Stromal cell of bone marrow (primary cell): Measurements from ENCODE around the gene NUP58.
"Not testable (repeated sequence)": the region's sequence is repeated elsewhere in the genome, so short reads cannot be mapped to it uniquely, and the experiment has no call there.

Experiments
- DNase-seq: peaks from one replicate; pipeline ENCODE4 v3.0.0-alpha.2; 2012; ENCODE audit warnings: low read depth

Gene NUP58

GRCh38 chr13:25302121-25302520 is 696 bp downstream of the NUP58 start:
- DNase-seq = no peak

- DNase-seq = no peak
These were observed 5.4 kb downstream of the NUP58 start for GRCh38 chr13:25306671-25307464.

GRCh38 chr13:25310891-25311290 is 9.5 kb downstream of the NUP58 start:
- no peak for DNase-seq

GRCh38 chr13:25318946-25319345 is 17.5 kb downstream of the NUP58 start:
- peak; percentile 35 for DNase-seq

- DNase-seq = no peak
These were observed 18.3 kb downstream of the NUP58 start for GRCh38 chr13:25319771-25320170.

GRCh38 chr13:25324100-25324499 is 22.7 kb downstream of the NUP58 start:
- DNase-seq = no peak

GRCh38 chr13:25329706-25330105 is 28.3 kb downstream of the NUP58 start:
- peak; percentile 8 for DNase-seq

GRCh38 chr13:25330541-25330940 is 29.1 kb downstream of the NUP58 start:
- no peak for DNase-seq

- DNase-seq = peak; percentile 26
These were observed 34.4 kb downstream of the NUP58 start for GRCh38 chr13:25335856-25336255.

DNA sequence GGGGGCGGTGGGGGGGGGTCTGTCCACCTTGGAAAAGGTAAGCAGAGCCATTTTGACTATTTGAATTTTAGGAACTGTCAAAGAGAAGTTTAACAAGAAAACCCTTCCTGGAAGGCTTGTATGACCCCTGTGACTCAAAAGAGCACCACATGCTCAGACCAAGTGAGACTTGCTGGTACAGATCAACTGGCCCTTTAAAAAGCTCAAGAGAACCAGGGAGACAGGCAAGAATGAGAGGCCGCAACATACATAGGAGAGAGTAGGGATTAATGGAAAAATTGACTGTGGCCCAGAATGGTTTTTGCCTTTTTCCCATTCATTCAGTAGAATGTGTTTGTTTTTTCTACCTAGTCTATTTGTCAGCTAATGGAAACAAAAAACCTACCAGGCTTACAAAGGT is 44.2 kb downstream of the NUP58 start:
- no peak for DNase-seq

- DNase-seq = no peak
These were observed 45.7 kb downstream of the NUP58 start for GRCh38 chr13:25347151-25347550.

DNA sequence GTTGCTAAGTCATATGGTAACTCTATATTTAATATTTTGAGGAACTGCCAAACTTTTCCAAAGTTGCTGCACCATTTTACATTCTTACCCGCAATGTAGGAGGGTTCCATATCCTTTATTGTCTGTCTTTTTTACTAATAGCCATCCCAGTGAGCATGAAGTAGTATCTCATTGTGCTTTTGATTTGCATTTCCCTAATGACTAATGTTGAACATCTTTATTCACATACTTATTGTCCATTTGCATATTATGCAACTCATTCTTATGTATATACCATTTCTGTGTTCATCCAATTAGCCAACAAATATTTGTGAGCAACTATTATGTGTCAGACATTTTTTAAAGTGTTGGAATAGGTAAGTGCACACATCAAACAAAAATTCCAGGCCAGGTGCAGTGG is 50.0 kb downstream of the NUP58 start:
- no peak for DNase-seq

DNA sequence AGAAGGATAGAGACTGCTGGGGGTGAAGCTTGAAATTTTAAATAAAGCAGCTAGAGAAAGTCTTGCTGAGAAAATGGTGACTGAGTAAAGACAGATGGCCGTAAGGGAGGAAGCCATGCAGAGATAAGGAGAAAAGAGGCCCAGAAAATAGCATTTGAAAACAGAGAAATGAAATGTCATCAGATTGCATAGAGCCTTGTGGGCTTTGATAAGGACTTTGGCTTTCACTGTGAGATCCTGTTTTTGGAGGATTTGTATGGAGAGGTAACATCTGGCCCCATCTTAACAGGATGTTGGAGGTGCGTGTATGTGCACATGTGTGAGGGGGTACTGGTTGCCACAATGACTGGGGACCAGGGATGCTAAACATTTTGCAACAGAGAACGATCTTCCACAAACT is 50.8 kb downstream of the NUP58 start:
- no peak for DNase-seq

DNA sequence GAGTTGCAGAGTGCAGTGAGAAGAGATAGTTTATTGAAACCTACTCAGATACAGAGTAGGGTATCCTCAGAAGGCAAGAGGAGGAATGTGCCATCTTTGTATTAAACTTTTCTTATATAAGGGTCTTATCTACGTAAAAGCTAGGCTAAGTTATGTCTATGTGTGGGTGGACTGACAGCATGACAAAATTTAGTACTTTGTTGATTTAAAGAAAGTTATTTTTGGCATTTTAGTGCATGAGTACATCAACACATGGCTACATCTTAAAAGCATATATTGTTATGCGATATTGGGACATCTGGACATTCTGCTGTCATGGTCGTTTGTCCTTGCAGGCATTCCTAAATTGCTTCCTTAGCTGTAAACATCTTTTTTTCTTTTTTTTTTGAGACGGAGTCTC is 51.4 kb downstream of the NUP58 start:
- DNase-seq = no peak

DNA sequence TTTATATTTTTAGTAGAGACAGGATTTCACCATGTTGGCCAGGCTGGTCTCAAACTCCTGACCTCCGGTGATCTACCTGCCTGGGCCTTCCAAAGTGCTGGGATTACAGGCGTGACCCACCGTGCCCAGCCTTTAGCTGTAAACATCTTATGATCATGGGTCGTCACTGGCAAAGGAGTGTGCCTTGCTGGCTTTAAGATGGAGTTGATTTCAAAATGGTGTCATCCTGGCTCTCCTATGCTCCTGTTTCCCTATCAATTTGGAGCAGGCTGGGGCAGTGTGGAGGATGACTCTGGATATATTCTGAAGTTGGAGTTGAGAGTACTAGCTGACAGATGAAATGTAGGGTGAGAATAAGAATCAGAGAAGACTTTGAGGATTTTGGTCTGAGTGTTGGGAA is 51.9 kb downstream of the NUP58 start:
- DNase-seq = no peak

DNA sequence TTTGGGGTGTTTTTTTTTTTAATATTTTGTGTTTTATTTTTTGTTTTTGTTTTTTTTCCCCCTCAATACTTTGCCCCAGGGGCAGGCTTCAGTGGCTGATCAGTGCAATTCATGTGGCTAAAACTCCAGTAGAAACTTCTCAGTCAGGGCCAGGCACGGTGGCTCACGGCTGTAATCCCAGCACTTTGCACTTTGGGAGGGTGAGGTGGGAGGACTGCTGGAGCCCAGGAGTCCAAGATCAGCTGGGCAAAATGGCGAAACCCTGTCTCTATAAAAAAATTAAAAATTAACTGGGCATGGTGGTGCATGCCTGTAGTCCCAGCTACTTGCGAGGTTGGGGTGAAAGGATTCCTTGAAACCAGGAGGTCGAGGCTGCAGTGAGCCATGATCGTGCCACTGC is 53.0 kb downstream of the NUP58 start:
- no peak for DNase-seq

- DNase-seq = not testable (repeated sequence)
These were observed 59.0 kb downstream of the NUP58 start for GRCh38 chr13:25360443-25360842.

GRCh38 chr13:25365720-25366235 is 64.4 kb downstream of the NUP58 start:
- DNase-seq = no peak

DNA sequence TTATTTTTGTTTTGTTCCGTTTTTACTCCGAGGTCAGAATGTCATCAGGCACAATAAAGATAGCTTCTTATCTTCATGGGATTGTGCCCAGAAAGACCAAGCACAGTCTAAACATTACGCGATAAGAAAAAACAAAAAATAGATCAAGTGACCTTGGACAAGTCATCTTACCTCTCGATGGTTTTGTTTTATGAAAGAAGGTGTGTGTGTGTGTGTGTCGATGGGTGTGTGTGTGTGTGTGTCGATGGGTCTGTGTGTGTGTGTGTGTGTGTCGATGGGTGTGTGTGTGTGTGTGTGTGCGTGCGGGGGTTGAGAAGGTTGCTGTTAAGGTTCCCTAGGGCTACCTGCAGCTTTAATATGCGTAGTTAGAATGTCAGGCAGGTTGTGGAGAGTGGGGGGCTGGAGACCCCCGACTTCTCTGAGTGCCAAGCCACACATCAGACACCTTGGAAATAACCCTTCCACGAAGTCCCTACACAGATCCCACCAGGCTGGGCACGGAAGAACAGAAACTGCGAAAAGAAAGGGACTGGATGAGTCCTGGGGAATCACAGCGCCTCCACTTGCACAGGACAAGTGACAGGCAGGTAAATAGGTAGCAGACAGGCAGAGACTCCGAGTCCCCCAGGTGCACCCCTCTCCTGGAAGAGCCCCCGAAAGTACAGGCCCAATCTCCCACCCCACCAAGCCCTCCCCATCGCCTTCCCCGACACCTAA is 69.9 kb downstream of the NUP58 start:
- no peak for DNase-seq

GRCh38 chr13:25371875-25372283 is 70.5 kb downstream of the NUP58 start, which contains the start of gene ATP8A2:
ATP8A2 (plus strand) TSS chr13:25371974; CDS start chr13:25372213, 239 bp downstream.
- no peak for DNase-seq

- DNase-seq = no peak
These were observed 71.1 kb downstream of the NUP58 start for GRCh38 chr13:25372284-25373081.

GRCh38 chr13:25375727-25376358 is 74.4 kb downstream of the NUP58 start:
- DNase-seq = peak; percentile 13
